ENCODE data around the gene ARPP21.

The ARPP21 gene

GRCh38 chr3:35639254-35640186 is at the start of gene ARPP21:
Gene ARPP21, plus strand, starts transcription at chr3:35639525. Its CDS starts 42,227 bp downstream, at chr3:35681752.
- H3K36me3 ChIP-seq (replicated peaks; ENCODE audit: low read depth, low read length) = no peaks in the 10 kb centered on the region
- H3K9me3 ChIP-seq (ENCODE audit: insufficient read depth, low read length) = no peaks in the 10 kb centered on the region
- peaks cover 18% of the 10 kb centered on the region for H3K4me1 ChIP-seq (ENCODE audit: low read length)
- no peak within 1 kb of the TSS for H2AFZ ChIP-seq (ENCODE audit: low read depth, low read length)
- H4K20me1 ChIP-seq (ENCODE audit: insufficient read depth, low read length) = no peaks in the 10 kb centered on the region
- no peak within 1 kb of the TSS for H3K4me2 ChIP-seq (ENCODE audit: low read length)
- TF ChIP-seq CTCF (IDR thresholded peaks at IDR 0.05; ENCODE audit: low read depth, low read length) (no peak), EZH2phosphoT487 (IDR thresholded peaks at IDR 0.05; ENCODE audit: low read depth) (no peak)
- no peak within 1 kb of the TSS for H3K9ac ChIP-seq (ENCODE audit: low read length)
- H3K4me3 ChIP-seq (ENCODE audit: low read length) = no peak within 1 kb of the TSS
- H3K27me3 ChIP-seq (ENCODE audit: low read depth, low read length) = no peaks in the 10 kb centered on the region
- H3K79me2 ChIP-seq (ENCODE audit: low read length) = no peaks in the 10 kb centered on the region
- no peak within 1 kb of the TSS for H3K27ac ChIP-seq (ENCODE audit: low read length)

DNA sequence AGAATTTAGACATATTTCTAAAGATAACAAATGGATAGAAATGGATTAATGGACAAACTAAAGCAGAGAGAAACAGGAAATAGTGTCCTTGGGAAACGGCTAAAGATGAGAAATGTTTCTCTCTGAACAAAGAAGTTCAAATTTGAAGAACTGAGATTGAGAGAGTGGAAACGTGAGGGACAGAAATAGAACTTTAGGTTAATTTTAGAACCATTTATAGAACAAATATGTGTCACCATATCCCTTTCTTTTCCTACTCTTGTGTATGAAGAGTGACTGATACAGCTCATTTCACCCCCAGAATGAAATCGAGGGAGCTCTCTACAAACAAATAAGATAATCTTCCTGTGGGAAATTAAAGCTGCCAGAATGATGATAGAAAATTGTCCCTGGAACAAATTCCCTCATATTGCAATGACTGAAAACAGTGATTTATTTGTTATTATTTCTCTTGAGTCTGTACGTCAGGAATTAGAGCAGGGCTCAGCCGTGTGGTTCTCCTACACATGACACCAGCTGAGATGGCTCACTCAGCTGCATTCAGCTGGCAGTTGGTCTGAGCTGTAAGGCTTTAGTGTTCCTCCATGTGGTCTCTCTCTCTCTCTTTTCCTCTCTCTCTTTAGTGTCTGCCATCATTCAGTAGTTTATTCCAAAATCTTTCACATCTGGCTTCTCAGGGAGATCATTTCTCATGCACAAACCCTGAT is 46.6 kb upstream of the ARPP21 start:
- no peaks in the 10 kb centered on the region for H3K79me2 ChIP-seq (ENCODE audit: low read length)
- no peak for TF ChIP-seq EZH2phosphoT487 (IDR thresholded peaks at IDR 0.05; ENCODE audit: low read depth)
- TF ChIP-seq CTCF (IDR thresholded peaks at IDR 0.05; ENCODE audit: low read depth, low read length) = no peak
- peaks cover 22% of the 10 kb centered on the region for H3K4me1 ChIP-seq (ENCODE audit: low read length)
- H4K20me1 ChIP-seq (ENCODE audit: insufficient read depth, low read length) = no peaks in the 10 kb centered on the region
- peak overlapping the region; percentile 42 for H3K4me2 ChIP-seq (ENCODE audit: low read length)
- no peak overlapping the region for H2AFZ ChIP-seq (ENCODE audit: low read depth, low read length)
- no peaks in the 10 kb centered on the region for H3K27me3 ChIP-seq (ENCODE audit: low read depth, low read length)
- no peak overlapping the region for H3K27ac ChIP-seq (ENCODE audit: low read length)
- no peak overlapping the region for H3K9ac ChIP-seq (ENCODE audit: low read length)
- peaks cover 7% of the 10 kb centered on the region for H3K36me3 ChIP-seq (replicated peaks; ENCODE audit: low read depth, low read length)
- H3K4me3 ChIP-seq (ENCODE audit: low read length) = no peak overlapping the region
- peaks cover 9% of the 10 kb centered on the region; the same call in 1 of the 2 replicates for H3K9me3 ChIP-seq (ENCODE audit: insufficient read depth, low read length)

GRCh38 chr3:35594739-35595138 is 44.6 kb upstream of the ARPP21 start:
- Histone ChIP-seq H3K27ac (ENCODE audit: low read length) (no peak overlapping the region), H3K9ac (ENCODE audit: low read length) (no peak overlapping the region), H3K79me2 (ENCODE audit: low read length) (no peaks in the 10 kb centered on the region), H3K4me3 (ENCODE audit: low read length) (no peak overlapping the region), H3K27me3 (ENCODE audit: low read depth, low read length) (no peaks in the 10 kb centered on the region), H4K20me1 (ENCODE audit: insufficient read depth, low read length) (no peaks in the 10 kb centered on the region), H3K4me1 (ENCODE audit: low read length) (peaks cover 33% of the 10 kb centered on the region), H3K36me3 (replicated peaks; ENCODE audit: low read depth, low read length) (peaks cover 7% of the 10 kb centered on the region), H3K4me2 (ENCODE audit: low read length) (no peak overlapping the region), H3K9me3 (ENCODE audit: insufficient read depth, low read length) (peaks cover 9% of the 10 kb centered on the region; the same call in 1 of the 2 replicates), H2AFZ (ENCODE audit: low read depth, low read length) (no peak overlapping the region)
- no peak for TF ChIP-seq EZH2phosphoT487 (IDR thresholded peaks at IDR 0.05; ENCODE audit: low read depth)
- no peak for TF ChIP-seq CTCF (IDR thresholded peaks at IDR 0.05; ENCODE audit: low read depth, low read length)
